Retina (tissue), 1 donor: Measurements from ENCODE around the gene RNF220.
A peak's percentile ranks its signal among the peaks of the same experiment; 100 is the strongest.

Experiments used
- DNase-seq: peaks from one replicate; pipeline ENCODE4 v3.0.0-alpha.2; 2016

The RNF220 gene

GRCh38 chr1:44405031-44405797 is at the start of gene RNF220:
RNF220 (plus strand) TSS chr1:44405255.
- DNase-seq: peak; percentile 91

- no peak for DNase-seq
These were observed 49.3 kb upstream of the RNF220 start for GRCh38 chr1:44355582-44356305.

GRCh38 chr1:44357710-44358109 is 47.3 kb upstream of the RNF220 start:
- DNase-seq: no peak

- no peak for DNase-seq
These were observed 45.7 kb upstream of the RNF220 start for GRCh38 chr1:44359234-44359935.

- no peak for DNase-seq
These were observed 43.6 kb upstream of the RNF220 start for GRCh38 chr1:44361478-44361877.

- no peak for DNase-seq
These were observed 38.6 kb upstream of the RNF220 start for GRCh38 chr1:44366371-44366975.

GRCh38 chr1:44367944-44368343 is 37.1 kb upstream of the RNF220 start:
- no peak for DNase-seq

- DNase-seq: peak; percentile 32
These were observed 36.4 kb upstream of the RNF220 start for GRCh38 chr1:44368471-44369151.

- DNase-seq: no peak
These were observed 33.8 kb upstream of the RNF220 start for GRCh38 chr1:44371206-44371605.

- no peak for DNase-seq
These were observed 29.5 kb upstream of the RNF220 start for GRCh38 chr1:44375547-44375946.

- peak; percentile 60 for DNase-seq
These were observed 26.9 kb upstream of the RNF220 start for GRCh38 chr1:44377925-44378784.

- DNase-seq: no peak
These were observed 24.3 kb upstream of the RNF220 start for GRCh38 chr1:44380666-44381177.

GRCh38 chr1:44388551-44388950 is 16.5 kb upstream of the RNF220 start:
- DNase-seq: no peak

- DNase-seq: no peak
These were observed 15.6 kb upstream of the RNF220 start for GRCh38 chr1:44389437-44389836.

GRCh38 chr1:44390277-44390676 is 14.8 kb upstream of the RNF220 start:
- DNase-seq: no peak

GRCh38 chr1:44401256-44402228 is 3.5 kb upstream of the RNF220 start:
- no peak for DNase-seq

- peak; percentile 60 for DNase-seq
These were observed 1.0 kb downstream of the RNF220 start for GRCh38 chr1:44405798-44406736.

GRCh38 chr1:44406737-44407429 is 1.8 kb downstream of the RNF220 start:
- DNase-seq: peak; percentile 69
